HG03095 (cell line): ENCODE results near the gene MAOB.

Source experiments
- ATAC-seq: cut with Tn5 transposase; IDR thresholded peaks from one replicate; pipeline ENCODE4 v1.9.1; 2021; ENCODE audit warnings: moderate library complexity; ENCODE audit not compliant: unreplicated experiment

Gene MAOB

GRCh38 chrX:43861750-43862149 lies 20.5 kb downstream of the MAOB start:
- no peak for ATAC-seq

GRCh38 chrX:43860646-43861370 lies 21.4 kb downstream of the MAOB start:
- ATAC-seq: no peak

- ATAC-seq: no peak
Measured at GRCh38 chrX:43853225-43853828, 28.9 kb downstream of the MAOB start.

GRCh38 chrX:43850629-43851028 lies 31.6 kb downstream of the MAOB start:
- ATAC-seq: no peak

GRCh38 chrX:43849173-43849572 lies 33.1 kb downstream of the MAOB start:
- ATAC-seq: no peak

- no peak for ATAC-seq
Measured at GRCh38 chrX:43847352-43847751, 34.9 kb downstream of the MAOB start.

- ATAC-seq: no peak
Measured at GRCh38 chrX:43846558-43846957, 35.7 kb downstream of the MAOB start.

- no peak for ATAC-seq
Measured at GRCh38 chrX:43845776-43846175, 36.5 kb downstream of the MAOB start.

GRCh38 chrX:43840265-43840664 lies 42.0 kb downstream of the MAOB start:
- ATAC-seq: no peak

- no peak for ATAC-seq
Measured at GRCh38 chrX:43836435-43837184, 45.6 kb downstream of the MAOB start.

- ATAC-seq: no peak
Measured at GRCh38 chrX:43835559-43835958, 46.7 kb downstream of the MAOB start.

GRCh38 chrX:43827791-43828190 lies 54.5 kb downstream of the MAOB start:
- ATAC-seq: no peak

- no peak for ATAC-seq
Measured at GRCh38 chrX:43822014-43822413, 60.2 kb downstream of the MAOB start.

GRCh38 chrX:43817444-43817843 lies 64.8 kb downstream of the MAOB start:
- ATAC-seq: no peak

GRCh38 chrX:43815209-43815608 lies 67.0 kb downstream of the MAOB start:
- ATAC-seq: no peak

GRCh38 chrX:43813898-43814297 lies 68.4 kb downstream of the MAOB start:
- ATAC-seq: no peak

GRCh38 chrX:43813319-43813718 lies 68.9 kb downstream of the MAOB start:
- ATAC-seq: no peak

GRCh38 chrX:43809463-43809862 lies 72.8 kb downstream of the MAOB start:
- ATAC-seq: no peak

- ATAC-seq: no peak
Measured at GRCh38 chrX:43808231-43808630, 74.0 kb downstream of the MAOB start.

GRCh38 chrX:43805579-43805978 lies 76.7 kb downstream of the MAOB start:
- ATAC-seq: no peak

GRCh38 chrX:43804021-43804420 lies 78.2 kb downstream of the MAOB start:
- ATAC-seq: no peak

GRCh38 chrX:43785930-43786591 lies 96.2 kb downstream of the MAOB start:
- ATAC-seq: no peak
